SK-N-SH (cell line): ENCODE data around the gene KLHDC7B.

Experiments used
- CTCF ChIP-seq: fragments of 200-600 bp; sonication (generic); IDR thresholded peaks from 2 replicates; pipeline ENCODE4 v1.6.1; 2017; ENCODE audit warnings: antibody characterized with exemption, mild to moderate bottlenecking, moderate library complexity
- MXI1 ChIP-seq: IDR thresholded peaks from 2 replicates; pipeline ENCODE4 v1.6.1; 2012; ENCODE audit warnings: mild to moderate bottlenecking, low read depth, low read length, improper control_type of control experiment
- PBX3 ChIP-seq: IDR thresholded peaks from 2 replicates; pipeline ENCODE4; 2012

- TF ChIP-seq PBX3 (no peak), CTCF (no peak), MXI1 (no peak)
These were observed 40.7 kb downstream of the KLHDC7B start for GRCh38 chr22:50586416-50586815.
